ENCODE measurements around the gene ARAP1. TPM values are rescaled to one million over a fixed set of nuclear protein-coding genes. Genes with fewer than 3 reads are reported as not detected.

Gene ARAP1
- total RNA-seq, 4 donors from 2014 or later = 18.3 to 52.0 (median 26.0) TPM

DNA sequence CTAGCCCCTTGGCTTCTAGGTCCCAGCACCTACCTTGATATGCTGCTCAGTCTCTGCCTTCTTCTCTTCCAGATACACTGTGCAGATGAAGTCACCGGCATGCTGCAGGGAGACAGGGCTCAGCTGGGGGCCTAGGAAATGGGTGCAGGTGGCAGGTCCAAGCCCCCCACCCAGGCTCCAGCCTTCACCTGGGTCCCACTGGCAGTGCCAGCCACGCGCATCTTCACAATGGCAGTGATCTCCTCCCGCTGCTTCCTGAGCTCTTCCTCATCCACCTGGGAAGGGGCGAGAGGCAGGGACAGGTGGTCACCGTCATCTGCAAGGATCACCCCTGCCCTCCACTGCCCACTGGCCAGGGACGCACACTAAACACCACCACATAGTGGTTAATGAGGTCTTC, 56.9 kb downstream of the ARAP1 start:
- Histone ChIP-seq H3K36me3 (peaks cover 4 to 86% of the 10 kb centered on the region in 2 donors), H3K27ac (no peak overlapping the region), H3K9me3 (no peaks in the 10 kb centered on the region), H3K4me1 (no peaks in the 10 kb centered on the region), H3K27me3 (no peaks in the 10 kb centered on the region), H3K4me3 (no peak overlapping the region)
- DNase-seq (no peak), ATAC-seq (no peak)
- in situ Hi-C loops (cut with MboI; ENCODE audit: low sequenced_read_pairs in 4 of 4) = no loop called here
- intact Hi-C loops (cut with DNase I; ENCODE audit: low total_unique reads) = no loop called here
- TF ChIP-seq POLR2A (IDR thresholded peaks at IDR 0.05) = no peak
- TF ChIP-seq CTCF (IDR thresholded peaks at IDR 0.05 in 4 of 5, conservative IDR thresholded peaks at IDR 0.05 in 1 of 5) = no peak

- Histone ChIP-seq H3K36me3 (peaks cover 4 to 76% of the 10 kb centered on the region in 2 donors), H3K27me3 (no peaks in the 10 kb centered on the region), H3K27ac (no peak overlapping the region), H3K9me3 (no peaks in the 10 kb centered on the region), H3K4me3 (no peak overlapping the region), H3K4me1 (no peaks in the 10 kb centered on the region)
- intact Hi-C loops (cut with DNase I; ENCODE audit: low total_unique reads) (no loop called here), in situ Hi-C loops (cut with MboI; ENCODE audit: low sequenced_read_pairs in 4 of 4) (no loop called here)
- ATAC-seq = no peak
- DNase-seq = no peak
- TF ChIP-seq POLR2A (IDR thresholded peaks at IDR 0.05) (no peak), CTCF (IDR thresholded peaks at IDR 0.05 in 4 of 5, conservative IDR thresholded peaks at IDR 0.05 in 1 of 5) (no peak)
Measured at GRCh38 chr11:72693271-72693968, 58.8 kb downstream of the ARAP1 start.

DNA sequence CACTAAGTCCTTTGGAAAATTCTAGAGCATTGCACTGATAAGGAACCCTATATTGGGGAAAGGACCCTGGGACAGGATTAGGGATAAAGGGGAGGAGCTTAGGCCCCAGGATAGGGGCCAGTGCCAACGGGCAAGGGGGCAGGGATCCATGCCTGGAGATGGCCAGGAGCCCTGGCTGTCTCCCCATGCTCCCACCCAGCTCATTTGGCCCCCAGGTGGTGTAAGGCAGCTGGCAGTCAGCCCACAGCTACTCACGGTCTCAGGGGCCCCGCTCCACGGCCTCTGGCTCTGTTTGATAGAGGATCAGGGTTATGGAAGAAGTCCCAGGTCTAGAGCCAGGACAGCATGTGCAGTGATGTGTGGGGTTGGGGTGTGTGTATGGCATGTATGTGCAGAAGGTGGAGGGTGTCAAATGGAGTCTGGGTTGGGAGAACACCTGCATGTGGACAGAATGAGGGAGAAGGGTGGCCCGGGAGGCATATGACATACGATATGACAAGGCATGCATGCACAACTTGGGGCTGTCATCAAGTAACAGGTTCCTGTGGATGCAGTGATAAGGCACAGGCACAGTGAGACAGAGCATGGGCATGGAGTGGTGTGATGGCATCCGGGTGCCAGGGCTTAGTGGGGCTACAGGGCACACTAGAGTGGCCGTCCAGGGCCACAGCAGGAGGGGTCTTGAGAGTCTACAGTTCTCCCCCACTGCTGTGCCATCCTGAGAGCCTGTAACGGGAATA, 59.5 kb downstream of the ARAP1 start:
- ATAC-seq (no peak), DNase-seq (no peak)
- H3K9me3 ChIP-seq = no peaks in the 10 kb centered on the region
- TF ChIP-seq POLR2A (IDR thresholded peaks at IDR 0.05) (no peak), CTCF (IDR thresholded peaks at IDR 0.05 in 4 of 5, conservative IDR thresholded peaks at IDR 0.05 in 1 of 5) (no peak)
- no peak overlapping the region for H3K27ac ChIP-seq
- H3K4me1 ChIP-seq = no peaks in the 10 kb centered on the region
- no peak overlapping the region for H3K4me3 ChIP-seq
- no peaks in the 10 kb centered on the region for H3K27me3 ChIP-seq
- intact Hi-C loops (cut with DNase I; ENCODE audit: low total_unique reads) = no loop called here
- in situ Hi-C loops (cut with MboI; ENCODE audit: low sequenced_read_pairs in 4 of 4) = no loop called here
- peaks cover 4 to 78% of the 10 kb centered on the region in 2 donors for H3K36me3 ChIP-seq

DNA sequence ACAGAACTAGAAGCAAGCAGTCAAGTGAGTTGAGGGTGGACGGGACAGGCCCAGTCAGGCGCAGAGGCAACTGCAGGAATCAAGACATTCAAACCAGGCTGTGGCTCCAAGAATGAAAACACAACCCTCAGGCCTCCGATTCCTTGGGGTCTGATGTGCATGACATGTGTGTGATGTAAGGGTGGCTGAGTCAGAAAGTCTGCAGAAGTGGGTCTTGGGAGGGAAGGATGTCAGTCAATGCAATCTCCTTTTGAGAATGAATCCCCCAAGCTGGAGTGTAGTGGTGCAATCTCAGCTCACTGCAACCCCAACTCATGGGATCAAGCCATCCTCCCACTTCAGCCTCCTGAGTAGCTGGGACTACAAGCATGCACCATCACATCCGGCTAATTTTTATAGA, 62.0 kb downstream of the ARAP1 start:
- ATAC-seq (no peak), DNase-seq (no peak)
- Histone ChIP-seq H3K36me3 (peaks cover 4 to 61% of the 10 kb centered on the region in 2 donors), H3K27ac (no peak overlapping the region), H3K27me3 (no peaks in the 10 kb centered on the region), H3K9me3 (no peaks in the 10 kb centered on the region), H3K4me1 (no peaks in the 10 kb centered on the region), H3K4me3 (no peak overlapping the region)
- intact Hi-C loops (cut with DNase I; ENCODE audit: low total_unique reads) = no loop called here
- TF ChIP-seq CTCF (IDR thresholded peaks at IDR 0.05 in 4 of 5, conservative IDR thresholded peaks at IDR 0.05 in 1 of 5) (no peak), POLR2A (IDR thresholded peaks at IDR 0.05) (no peak)
- in situ Hi-C loops (cut with MboI; ENCODE audit: low sequenced_read_pairs in 4 of 4) = no loop called here

Data from gastrocnemius medialis (tissue), 4 donors.